DND-41 (cell line): ENCODE measurements around the gene RBMS3.

Experiments
- ATAC-seq: fragments of 200-7000 bp; cut with Tn5 transposase; 3 replicates; pipeline ENCODE4 v1.9.1; 2021; ENCODE audit warnings: low read depth; ENCODE audit not compliant: insufficient read depth
- DNase-seq: peaks from one replicate; pipeline ENCODE4 v3.0.0-alpha.2; 2020
- H2AFZ ChIP-seq: 2 replicates; pipeline ENCODE4 v1.6.0; 2012; ENCODE audit warnings: low read depth, low read length
- H3K27ac ChIP-seq: 2 replicates; pipeline ENCODE4 v1.5.1; 2012; ENCODE audit warnings: low read length, inconsistent platforms
- H3K27me3 ChIP-seq: fragments of 200-600 bp; sonication (generic); 2 replicates; pipeline ENCODE4 v1.6.0; 2012; ENCODE audit warnings: low read length, mild to moderate bottlenecking, inconsistent platforms; ENCODE audit not compliant: insufficient read depth, poor library complexity
- H3K36me3 ChIP-seq: 2 replicates; pipeline ENCODE4 v1.5.1; 2012; ENCODE audit warnings: low read length, inconsistent platforms; ENCODE audit not compliant: insufficient read depth
- H3K4me1 ChIP-seq: 2 replicates; pipeline ENCODE4 v1.5.1; 2012; ENCODE audit warnings: mild to moderate bottlenecking, low read length; ENCODE audit not compliant: insufficient read depth
- H3K4me2 ChIP-seq: 2 replicates; pipeline ENCODE4 v1.6.0; 2012; ENCODE audit warnings: mild to moderate bottlenecking, moderate library complexity, low read length, inconsistent platforms; ENCODE audit not compliant: insufficient read depth
- H3K4me3 ChIP-seq, 2 experiments: fragments of 200-600 bp in 1 of 2; shearing (Covaris generic) in 1 of 2; 2 replicates each; pipeline ENCODE4 v1.5.1; 2012 to 2016; ENCODE audit warnings: inconsistent platforms in 2 of 2, low read length in 2 of 2, mild to moderate bottlenecking in 2 of 2, low read depth in 1 of 2, moderate library complexity in 1 of 2
- H3K79me2 ChIP-seq: 2 replicates; pipeline ENCODE4 v1.6.0; 2012; ENCODE audit warnings: low read length, inconsistent platforms; ENCODE audit not compliant: insufficient read depth
- H3K9ac ChIP-seq: 2 replicates; pipeline ENCODE4 v1.6.0; 2012; ENCODE audit warnings: low read depth, mild to moderate bottlenecking, inconsistent platforms, low read length, moderate library complexity
- H3K9me3 ChIP-seq: 2 replicates; pipeline ENCODE4 v1.5.1; 2012; ENCODE audit warnings: low read length, moderate library complexity, mild to moderate bottlenecking, inconsistent platforms; ENCODE audit not compliant: insufficient read depth, severe bottlenecking
- H4K20me1 ChIP-seq: 2 replicates; pipeline ENCODE4 v1.6.0; 2012; ENCODE audit warnings: low read length; ENCODE audit not compliant: insufficient read depth
- EZH2 ChIP-seq: IDR thresholded peaks from 3 replicates; pipeline ENCODE4 v1.6.1; 2012; ENCODE audit warnings: borderline replicate concordance, low read depth, mild to moderate bottlenecking, moderate library complexity, low read length, inconsistent platforms; ENCODE audit not compliant: severe bottlenecking
- TF ChIP-seq, protein P1 (sequence below): IDR thresholded peaks from 2 replicates; pipeline ENCODE4 v1.5.1; 2012; ENCODE audit warnings: borderline replicate concordance, low read length, moderate library complexity, mild to moderate bottlenecking; ENCODE audit not compliant: poor library complexity, severe bottlenecking; ENCODE audit errors: extremely low read depth

The RBMS3 gene

GRCh38 chr3:29384640-29385039 lies 103.8 kb downstream of the RBMS3 start:
- Histone ChIP-seq H3K4me2 (no peak overlapping the region), H3K4me3 (no peak overlapping the region), H3K36me3 (no peaks in the 10 kb centered on the region), H3K79me2 (no peaks in the 10 kb centered on the region), H3K4me1 (no peaks in the 10 kb centered on the region), H3K27me3 (no peaks in the 10 kb centered on the region), H3K27ac (no peak overlapping the region), H2AFZ (no peak overlapping the region), H3K9ac (no peak overlapping the region), H4K20me1 (no peaks in the 10 kb centered on the region), H3K9me3 (no peaks in the 10 kb centered on the region)
- TF ChIP-seq, protein P1, sequence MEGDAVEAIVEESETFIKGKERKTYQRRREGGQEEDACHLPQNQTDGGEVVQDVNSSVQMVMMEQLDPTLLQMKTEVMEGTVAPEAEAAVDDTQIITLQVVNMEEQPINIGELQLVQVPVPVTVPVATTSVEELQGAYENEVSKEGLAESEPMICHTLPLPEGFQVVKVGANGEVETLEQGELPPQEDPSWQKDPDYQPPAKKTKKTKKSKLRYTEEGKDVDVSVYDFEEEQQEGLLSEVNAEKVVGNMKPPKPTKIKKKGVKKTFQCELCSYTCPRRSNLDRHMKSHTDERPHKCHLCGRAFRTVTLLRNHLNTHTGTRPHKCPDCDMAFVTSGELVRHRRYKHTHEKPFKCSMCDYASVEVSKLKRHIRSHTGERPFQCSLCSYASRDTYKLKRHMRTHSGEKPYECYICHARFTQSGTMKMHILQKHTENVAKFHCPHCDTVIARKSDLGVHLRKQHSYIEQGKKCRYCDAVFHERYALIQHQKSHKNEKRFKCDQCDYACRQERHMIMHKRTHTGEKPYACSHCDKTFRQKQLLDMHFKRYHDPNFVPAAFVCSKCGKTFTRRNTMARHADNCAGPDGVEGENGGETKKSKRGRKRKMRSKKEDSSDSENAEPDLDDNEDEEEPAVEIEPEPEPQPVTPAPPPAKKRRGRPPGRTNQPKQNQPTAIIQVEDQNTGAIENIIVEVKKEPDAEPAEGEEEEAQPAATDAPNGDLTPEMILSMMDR = no peak
- no peak for TF ChIP-seq EZH2
- ATAC-seq (no peak), DNase-seq (no peak)

DNA sequence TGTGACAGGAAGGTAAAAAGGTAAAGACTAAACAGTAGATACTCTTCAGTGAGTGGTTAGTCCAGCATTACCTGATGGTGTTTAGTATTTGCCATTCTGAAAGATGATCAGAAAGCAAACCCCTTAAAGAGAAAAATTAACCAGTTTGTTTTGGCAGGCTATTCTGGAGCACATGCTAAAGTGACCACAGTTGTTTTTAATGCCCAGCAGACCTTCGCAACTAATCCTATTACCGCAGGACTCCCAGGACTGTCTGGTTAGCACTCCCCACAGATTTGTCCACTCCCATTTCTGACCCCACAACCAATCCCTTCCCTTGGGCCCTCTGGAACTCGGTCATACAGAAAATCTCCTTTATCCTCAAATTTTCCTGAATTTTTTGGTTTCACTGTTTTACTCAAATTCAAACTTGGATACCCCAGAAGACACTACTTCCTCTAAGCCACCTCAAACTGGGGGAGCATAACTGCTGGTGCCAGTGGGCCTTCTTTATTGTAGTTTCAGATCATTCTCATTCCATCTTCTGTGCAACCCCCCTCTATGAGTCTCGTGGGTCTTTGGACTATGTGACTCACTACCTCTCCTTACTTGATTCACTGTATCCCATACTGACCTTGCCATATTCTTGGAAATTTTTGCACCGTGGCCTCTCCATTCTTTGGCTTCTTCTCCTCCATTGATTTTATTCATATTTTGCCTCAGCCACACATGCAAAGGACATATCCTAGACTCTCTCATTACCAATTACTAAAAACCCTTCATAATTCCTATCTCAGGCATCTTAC lies 104.4 kb downstream of the RBMS3 start:
- no peak overlapping the region for H3K27ac ChIP-seq
- H3K79me2 ChIP-seq = no peaks in the 10 kb centered on the region
- H3K4me2 ChIP-seq = no peak overlapping the region
- no peaks in the 10 kb centered on the region for H3K27me3 ChIP-seq
- no peaks in the 10 kb centered on the region for H3K9me3 ChIP-seq
- DNase-seq (no peak), ATAC-seq (no peak)
- no peaks in the 10 kb centered on the region for H3K36me3 ChIP-seq
- H3K9ac ChIP-seq = no peak overlapping the region
- H3K4me3 ChIP-seq = no peak overlapping the region
- no peak for TF ChIP-seq EZH2
- TF ChIP-seq, protein P1 = no peak
- H2AFZ ChIP-seq = no peak overlapping the region
- H3K4me1 ChIP-seq = no peaks in the 10 kb centered on the region
- H4K20me1 ChIP-seq = no peaks in the 10 kb centered on the region

DNA sequence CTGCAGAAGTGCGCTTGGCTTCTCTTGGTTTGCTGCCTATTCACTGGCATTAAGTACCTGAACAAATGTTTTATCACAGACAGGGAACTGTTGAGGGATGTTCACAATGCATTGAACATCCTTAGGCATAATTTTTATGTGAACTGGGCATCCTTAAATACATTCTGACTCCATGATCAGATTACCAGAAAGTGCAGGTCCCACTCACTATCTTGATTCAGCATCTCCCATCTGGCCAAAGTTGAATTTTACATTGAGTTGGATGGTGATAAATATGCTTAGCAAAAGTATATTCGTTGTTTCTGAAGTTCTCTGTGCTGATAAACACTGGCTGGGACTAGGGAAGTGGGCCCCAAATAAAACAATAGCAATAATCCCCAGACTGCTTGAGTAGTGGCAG lies 108.5 kb downstream of the RBMS3 start:
- H2AFZ ChIP-seq = no peak overlapping the region
- no peak overlapping the region for H3K27ac ChIP-seq
- TF ChIP-seq, protein P1 = no peak
- TF ChIP-seq EZH2 = no peak
- H3K36me3 ChIP-seq = no peaks in the 10 kb centered on the region
- H3K4me3 ChIP-seq = no peak overlapping the region
- ATAC-seq (no peak), DNase-seq (no peak)
- H3K79me2 ChIP-seq = no peaks in the 10 kb centered on the region
- H3K9ac ChIP-seq = no peak overlapping the region
- no peaks in the 10 kb centered on the region for H3K27me3 ChIP-seq
- H4K20me1 ChIP-seq = no peaks in the 10 kb centered on the region
- no peak overlapping the region for H3K4me2 ChIP-seq
- no peaks in the 10 kb centered on the region for H3K9me3 ChIP-seq
- no peaks in the 10 kb centered on the region for H3K4me1 ChIP-seq
